ENCODE data around the gene STAT6.

DNA sequence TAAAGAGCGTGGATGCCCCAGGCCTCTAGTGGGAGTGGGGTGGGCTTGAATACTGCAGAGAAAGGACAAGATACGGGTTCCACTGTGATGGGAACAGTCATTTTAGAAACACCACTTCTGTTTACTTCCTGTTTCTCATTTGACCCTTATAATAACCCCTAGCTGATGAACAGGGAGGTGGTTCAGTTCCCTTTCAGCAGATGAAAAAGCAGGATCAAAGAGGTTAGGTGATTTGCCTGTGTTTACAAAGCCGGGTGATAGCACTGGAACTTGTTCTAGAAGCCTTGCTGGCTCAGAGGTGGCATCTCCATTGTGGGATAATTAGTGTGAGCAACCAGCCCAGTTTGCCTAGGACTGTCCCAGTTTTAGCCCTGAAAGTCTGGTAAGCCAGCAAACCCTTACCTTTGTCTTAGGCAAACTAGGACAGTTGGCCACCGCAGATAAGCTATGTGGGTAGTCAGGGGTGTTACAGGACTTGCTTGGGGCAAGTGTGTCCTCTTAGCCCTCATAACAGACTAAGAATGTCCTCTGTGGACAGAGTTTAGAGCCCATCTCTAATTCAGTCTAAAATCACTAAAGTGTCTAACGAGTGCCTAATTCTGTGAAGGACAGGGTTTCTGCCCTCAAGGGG lies 43.8 kb upstream of the STAT6 start:
- TF ChIP-seq, protein P1, sequence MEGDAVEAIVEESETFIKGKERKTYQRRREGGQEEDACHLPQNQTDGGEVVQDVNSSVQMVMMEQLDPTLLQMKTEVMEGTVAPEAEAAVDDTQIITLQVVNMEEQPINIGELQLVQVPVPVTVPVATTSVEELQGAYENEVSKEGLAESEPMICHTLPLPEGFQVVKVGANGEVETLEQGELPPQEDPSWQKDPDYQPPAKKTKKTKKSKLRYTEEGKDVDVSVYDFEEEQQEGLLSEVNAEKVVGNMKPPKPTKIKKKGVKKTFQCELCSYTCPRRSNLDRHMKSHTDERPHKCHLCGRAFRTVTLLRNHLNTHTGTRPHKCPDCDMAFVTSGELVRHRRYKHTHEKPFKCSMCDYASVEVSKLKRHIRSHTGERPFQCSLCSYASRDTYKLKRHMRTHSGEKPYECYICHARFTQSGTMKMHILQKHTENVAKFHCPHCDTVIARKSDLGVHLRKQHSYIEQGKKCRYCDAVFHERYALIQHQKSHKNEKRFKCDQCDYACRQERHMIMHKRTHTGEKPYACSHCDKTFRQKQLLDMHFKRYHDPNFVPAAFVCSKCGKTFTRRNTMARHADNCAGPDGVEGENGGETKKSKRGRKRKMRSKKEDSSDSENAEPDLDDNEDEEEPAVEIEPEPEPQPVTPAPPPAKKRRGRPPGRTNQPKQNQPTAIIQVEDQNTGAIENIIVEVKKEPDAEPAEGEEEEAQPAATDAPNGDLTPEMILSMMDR (IDR thresholded peaks at IDR 0.05), result no peak
- no peak for TF ChIP-seq EZH2 (IDR thresholded peaks at IDR 0.05; ENCODE audit: borderline replicate concordance, insufficient read depth, low read depth, low read length, poor library complexity, severe bottlenecking)

Data from B cell (primary cell).